ENCODE data around the gene C4B. TPM values are rescaled to one million over a fixed set of nuclear protein-coding genes. Genes with fewer than 3 reads are reported as not detected.
A peak's percentile ranks its signal among the peaks of the same experiment; 100 is the strongest.
"Not testable (repeated sequence)": the region's sequence is repeated elsewhere in the genome, so short reads cannot be mapped to it uniquely, and the experiment has no call there.

The C4B gene
- 1 to 10 TPM; 3.5 to 5.5 TPM for total RNA-seq

DNA sequence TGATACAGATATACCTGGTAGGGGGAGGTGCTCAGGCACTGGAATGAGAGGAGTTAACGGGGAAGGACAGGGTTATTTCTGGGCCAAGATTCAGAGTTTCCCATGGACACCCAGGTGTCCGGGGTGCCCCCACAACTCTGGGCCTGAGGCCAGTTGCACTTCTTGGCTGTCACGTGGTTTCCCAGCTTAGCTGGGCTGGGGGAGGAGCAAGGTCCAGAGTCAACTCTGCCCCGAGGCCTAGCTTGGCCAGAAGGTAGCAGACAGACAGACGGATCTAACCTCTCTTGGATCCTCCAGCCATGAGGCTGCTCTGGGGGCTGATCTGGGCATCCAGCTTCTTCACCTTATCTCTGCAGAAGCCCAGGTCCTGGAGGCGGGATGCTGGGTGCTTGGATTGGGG, at the start of gene C4B:
Gene C4B, plus strand, starts transcription at position 249 of the 400 bp plus-strand sequence. Its CDS starts 51 bp downstream, at position 300.
- H3K4me3 Mint-ChIP-seq; DNase-seq; ATAC-seq; H3K36me3 Mint-ChIP-seq; H3K9me3 Mint-ChIP-seq (ENCODE audit: low read depth); H3K4me1 Mint-ChIP-seq; H3K27me3 Mint-ChIP-seq; H3K27ac Mint-ChIP-seq; CTCF ChIA-PET: not testable (repeated sequence)

DNA sequence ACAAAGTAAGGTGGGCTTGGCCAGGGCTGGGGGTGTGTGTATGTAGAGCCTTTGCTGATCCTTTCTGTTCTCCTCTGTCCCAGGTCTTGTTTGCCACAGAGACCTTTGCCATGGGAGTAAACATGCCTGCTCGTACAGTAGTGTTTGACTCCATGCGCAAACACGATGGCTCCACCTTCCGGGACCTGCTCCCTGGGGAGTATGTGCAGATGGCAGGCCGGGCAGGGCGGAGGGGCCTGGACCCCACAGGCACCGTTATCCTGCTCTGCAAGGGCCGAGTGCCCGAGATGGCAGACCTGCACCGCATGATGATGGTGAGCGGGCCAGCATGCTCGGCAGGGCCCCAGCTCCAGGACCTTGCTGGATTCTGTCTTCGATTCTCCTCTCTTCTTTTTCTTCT, 48.9 kb upstream of the C4B start:
- no peak overlapping the region for H3K27ac Mint-ChIP-seq
- H3K36me3 Mint-ChIP-seq = peaks cover 41% of the 10 kb centered on the region
- DNase-seq (no peak), ATAC-seq (no peak)
- H3K9me3 Mint-ChIP-seq (ENCODE audit: low read depth) = no peaks in the 10 kb centered on the region
- CTCF ChIA-PET = no interaction called here
- no peak overlapping the region for H3K4me3 Mint-ChIP-seq
- peaks cover 15% of the 10 kb centered on the region for H3K4me1 Mint-ChIP-seq
- H3K27me3 Mint-ChIP-seq = no peaks in the 10 kb centered on the region

- no peaks in the 10 kb centered on the region for H3K27me3 Mint-ChIP-seq
- DNase-seq (no peak), ATAC-seq (no peak)
- H3K9me3 Mint-ChIP-seq (ENCODE audit: low read depth) = no peaks in the 10 kb centered on the region
- H3K4me1 Mint-ChIP-seq = peaks cover 17% of the 10 kb centered on the region
- CTCF ChIA-PET = no interaction called here
- H3K27ac Mint-ChIP-seq = no peak overlapping the region
- H3K36me3 Mint-ChIP-seq = peaks cover 33% of the 10 kb centered on the region
- H3K4me3 Mint-ChIP-seq = no peak overlapping the region
Measured at GRCh38 chr6:31966506-31966905, 48.1 kb upstream of the C4B start.

- CTCF ChIA-PET = interaction anchor here (0.5 to 1.2 kb wide), 2 partner anchors 15 to 567 kb away, joined by 3 read pairs; no protein-coding TSS in a partner anchor
- no peak for ATAC-seq
- H3K27ac Mint-ChIP-seq = no peak overlapping the region
- no peak for DNase-seq
- peaks cover 20% of the 10 kb centered on the region for H3K4me1 Mint-ChIP-seq
- no peaks in the 10 kb centered on the region for H3K27me3 Mint-ChIP-seq
- H3K9me3 Mint-ChIP-seq (ENCODE audit: low read depth) = no peaks in the 10 kb centered on the region
- peaks cover 26% of the 10 kb centered on the region for H3K36me3 Mint-ChIP-seq
- H3K4me3 Mint-ChIP-seq = no peak overlapping the region
Measured at GRCh38 chr6:31966997-31967925, 47.3 kb upstream of the C4B start.

GRCh38 chr6:31967926-31968320, 46.7 kb upstream of the C4B start:
- Mint-ChIP-seq H3K9me3 (ENCODE audit: low read depth) (no peaks in the 10 kb centered on the region), H3K36me3 (peaks cover 21% of the 10 kb centered on the region), H3K27ac (no peak overlapping the region), H3K27me3 (no peaks in the 10 kb centered on the region), H3K4me3 (no peak overlapping the region), H3K4me1 (peaks cover 25% of the 10 kb centered on the region)
- DNase-seq (no peak), ATAC-seq (no peak)
- CTCF ChIA-PET = interaction anchor here (0.5 to 1.2 kb wide), 2 partner anchors 16 to 568 kb away, joined by 3 read pairs; no protein-coding TSS in a partner anchor

- peaks cover 20% of the 10 kb centered on the region for H3K36me3 Mint-ChIP-seq
- H3K27ac Mint-ChIP-seq = no peak overlapping the region
- H3K4me3 Mint-ChIP-seq = no peak overlapping the region
- no peaks in the 10 kb centered on the region for H3K9me3 Mint-ChIP-seq (ENCODE audit: low read depth)
- ATAC-seq (no peak), DNase-seq (no peak)
- CTCF ChIA-PET = interaction anchor here (0.5 to 1.2 kb wide), 2 partner anchors 16 to 568 kb away, joined by 3 read pairs; no protein-coding TSS in a partner anchor
- H3K27me3 Mint-ChIP-seq = no peaks in the 10 kb centered on the region
- peaks cover 29% of the 10 kb centered on the region for H3K4me1 Mint-ChIP-seq
Measured at GRCh38 chr6:31968326-31968725, 46.3 kb upstream of the C4B start.

DNA sequence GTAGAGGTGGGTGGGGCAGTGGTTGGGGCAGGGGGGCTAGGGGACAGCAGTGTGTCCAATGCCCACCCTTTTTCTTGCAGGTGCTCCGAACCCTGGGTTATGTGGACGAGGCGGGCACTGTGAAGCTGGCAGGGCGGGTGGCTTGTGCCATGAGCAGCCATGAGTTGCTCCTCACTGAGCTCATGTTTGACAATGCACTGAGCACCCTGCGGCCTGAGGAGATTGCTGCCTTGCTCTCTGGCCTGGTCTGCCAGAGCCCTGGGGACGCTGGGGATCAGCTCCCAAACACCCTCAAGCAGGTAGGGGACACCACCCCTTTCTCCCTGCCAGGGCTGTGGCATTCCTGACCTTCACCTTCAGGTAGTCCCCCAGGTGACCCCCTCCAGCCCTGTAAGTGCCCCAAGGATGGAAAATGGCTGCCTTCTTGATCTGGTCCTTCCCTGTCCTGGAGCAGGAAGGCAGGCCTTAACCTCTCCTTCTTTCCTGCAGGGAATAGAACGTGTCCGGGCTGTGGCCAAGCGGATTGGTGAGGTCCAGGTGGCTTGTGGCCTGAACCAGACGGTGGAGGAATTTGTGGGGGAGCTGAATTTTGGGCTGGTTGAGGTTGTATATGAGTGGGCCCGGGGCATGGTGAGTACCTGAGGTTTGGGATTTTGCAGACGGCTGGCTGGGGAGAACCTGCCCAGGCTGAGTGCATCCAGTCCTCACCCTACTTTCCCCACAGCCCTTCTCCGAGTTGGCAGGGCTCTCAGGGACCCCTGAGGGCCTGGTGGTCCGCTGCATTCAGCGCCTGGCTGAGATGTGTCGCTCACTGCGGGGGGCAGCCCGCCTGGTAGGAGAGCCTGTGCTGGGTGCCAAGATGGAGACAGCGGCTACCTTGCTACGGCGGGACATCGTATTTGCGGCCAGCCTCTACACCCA, 45.5 kb upstream of the C4B start:
- ATAC-seq = no peak
- no peak overlapping the region for H3K27ac Mint-ChIP-seq
- H3K4me3 Mint-ChIP-seq = no peak overlapping the region
- no peaks in the 10 kb centered on the region for H3K9me3 Mint-ChIP-seq (ENCODE audit: low read depth)
- CTCF ChIA-PET = interaction anchor here (1.2 to 4.4 kb wide), 4 partner anchors 10 to 46 kb away, joined by 3 to 27 read pairs (median 8); partner anchors contain the start of genes NELFE and SKIC2
- H3K36me3 Mint-ChIP-seq = peaks cover 15% of the 10 kb centered on the region
- no peak for DNase-seq
- H3K27me3 Mint-ChIP-seq = no peaks in the 10 kb centered on the region
- peaks cover 33% of the 10 kb centered on the region for H3K4me1 Mint-ChIP-seq

GRCh38 chr6:31969712-31970603, 44.6 kb upstream of the C4B start:
- H3K36me3 Mint-ChIP-seq = peaks cover 12% of the 10 kb centered on the region
- DNase-seq = no peak
- no peak for ATAC-seq
- CTCF ChIA-PET = interaction anchor here (1.2 to 4.4 kb wide), 3 partner anchors 11 to 47 kb away, joined by 3 to 27 read pairs (median 12); partner anchors contain the start of genes NELFE and SKIC2
- H3K27ac Mint-ChIP-seq = peak overlapping the region; percentile 100
- H3K9me3 Mint-ChIP-seq (ENCODE audit: low read depth) = no peaks in the 10 kb centered on the region
- peak overlapping the region; percentile 96 for H3K4me3 Mint-ChIP-seq
- peaks cover 34% of the 10 kb centered on the region for H3K4me1 Mint-ChIP-seq
- H3K27me3 Mint-ChIP-seq = no peaks in the 10 kb centered on the region

DNA sequence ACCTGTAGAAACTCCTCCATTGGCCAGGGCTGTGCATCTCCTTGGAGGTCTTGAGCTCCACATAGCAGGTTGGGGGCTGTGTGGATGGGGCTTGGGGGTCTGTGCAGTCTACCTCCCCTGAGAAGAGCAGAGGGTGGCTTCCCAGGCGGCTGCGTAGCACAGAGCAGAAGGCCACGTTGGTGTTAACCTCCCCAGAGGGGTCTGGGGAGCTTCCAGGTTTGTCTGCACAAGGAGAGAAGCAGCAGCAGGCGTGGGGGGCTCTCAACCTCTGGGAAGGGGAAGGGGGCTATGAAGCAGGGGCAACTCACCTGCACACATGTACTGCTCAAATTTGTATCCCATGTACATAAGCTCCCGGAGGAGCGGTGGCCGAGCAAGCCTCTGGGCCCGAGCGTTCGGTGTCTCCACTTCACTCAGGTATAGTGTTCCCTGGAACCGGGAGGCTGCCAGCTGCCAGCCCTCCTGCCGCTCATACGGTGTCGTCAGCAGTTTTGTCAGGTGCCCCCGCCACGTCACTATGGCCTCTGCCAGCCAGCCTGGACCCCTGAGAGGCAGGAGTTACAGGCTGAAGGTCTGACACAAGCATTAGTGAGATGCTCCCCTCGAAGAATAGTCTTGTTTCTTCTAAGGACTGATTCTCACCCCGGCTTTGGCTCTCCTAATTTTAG, 43.9 kb upstream of the C4B start:
- Mint-ChIP-seq H3K27me3 (no peaks in the 10 kb centered on the region), H3K27ac (peak overlapping the region; percentile 100), H3K9me3 (ENCODE audit: low read depth) (no peaks in the 10 kb centered on the region), H3K36me3 (peaks cover 10% of the 10 kb centered on the region), H3K4me1 (peaks cover 34% of the 10 kb centered on the region), H3K4me3 (peak overlapping the region; percentile 96)
- ATAC-seq = no peak
- CTCF ChIA-PET = interaction anchor here (1.2 to 4.4 kb wide), 4 partner anchors 9 to 48 kb away, joined by 3 to 27 read pairs (median 8); partner anchors contain the start of genes NELFE and SKIC2
- DNase-seq = no peak

DNA sequence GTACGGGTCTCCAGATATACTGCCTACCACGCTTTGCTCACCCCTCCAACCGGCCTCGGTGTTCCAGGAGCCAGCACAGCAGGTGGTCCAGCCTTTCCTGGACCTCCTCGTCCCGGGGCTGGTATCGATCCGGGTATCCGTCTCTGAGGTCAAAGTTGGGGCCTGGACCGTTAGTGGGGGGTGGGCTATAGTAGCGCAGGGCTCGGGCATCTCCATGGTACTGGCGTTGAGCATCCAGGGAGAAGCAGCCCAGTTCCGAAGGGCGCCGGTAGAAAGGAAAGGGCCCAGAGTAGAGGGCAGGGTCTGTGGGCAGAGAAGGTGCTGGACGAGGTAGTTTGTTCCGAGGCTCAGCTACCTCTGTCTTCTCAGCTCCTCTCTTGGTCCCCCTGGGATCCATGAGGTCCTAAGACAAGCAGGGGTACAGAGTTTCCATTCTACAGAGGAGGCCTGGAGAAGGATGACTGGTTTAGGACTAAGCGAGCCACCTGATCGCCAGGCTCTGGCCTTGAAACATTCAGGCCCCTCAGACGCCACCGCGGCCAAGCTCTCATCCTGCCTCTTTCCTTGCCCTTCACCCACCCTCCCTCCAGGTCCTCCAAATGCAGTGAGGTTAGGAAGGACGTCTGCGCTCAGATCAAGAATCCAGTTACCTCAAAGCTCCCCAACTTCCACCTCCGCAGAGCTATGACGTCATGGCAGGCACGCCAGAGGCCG, 43.2 kb upstream of the C4B start:
- Mint-ChIP-seq H3K9me3 (ENCODE audit: low read depth) (no peaks in the 10 kb centered on the region), H3K27me3 (no peaks in the 10 kb centered on the region), H3K27ac (peak overlapping the region; percentile 100), H3K4me3 (peak overlapping the region; percentile 96), H3K4me1 (peaks cover 34% of the 10 kb centered on the region), H3K36me3 (peaks cover 8% of the 10 kb centered on the region)
- DNase-seq = no peak
- ATAC-seq = no peak
- CTCF ChIA-PET = interaction anchor here (1.1 to 4.4 kb wide), 4 partner anchors 9 to 20 kb away, joined by 3 to 27 read pairs (median 8); partner anchors contain the start of genes NELFE and SKIC2

DNA sequence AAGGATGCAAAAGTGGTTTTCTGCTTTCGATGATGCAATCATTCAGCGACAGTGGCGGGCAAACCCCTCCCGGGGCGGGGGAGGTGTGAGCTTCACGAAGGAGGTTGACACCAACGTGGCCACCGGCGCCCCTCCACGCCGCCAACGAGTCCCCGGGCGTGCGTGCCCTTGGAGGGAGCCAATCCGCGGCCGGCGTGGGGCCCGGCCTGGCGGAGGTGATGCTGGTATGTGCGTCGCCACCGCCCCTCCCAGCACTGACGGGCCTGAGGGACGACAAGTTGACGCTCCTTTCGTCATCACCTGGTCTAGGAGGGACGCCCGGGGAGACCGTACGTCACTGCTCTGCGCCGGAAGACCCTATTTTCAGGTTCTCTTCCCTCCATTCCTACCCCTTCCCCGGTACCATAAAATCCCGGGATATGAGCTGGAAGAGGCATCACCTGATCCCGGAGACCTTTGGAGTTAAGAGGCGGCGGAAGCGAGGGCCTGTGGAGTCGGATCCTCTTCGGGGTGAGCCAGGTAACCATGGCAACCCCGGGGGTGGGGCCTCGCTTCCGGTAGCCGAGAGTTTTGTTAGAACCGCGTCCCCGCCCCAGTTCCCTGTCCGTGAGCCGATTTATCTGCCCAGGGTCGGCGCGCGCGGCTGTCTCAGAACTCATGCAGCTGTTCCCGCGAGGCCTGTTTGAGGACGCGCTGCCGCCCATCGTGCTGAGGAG, 42.4 kb upstream of the C4B start, which contains the start of gene DXO:
Gene DXO, minus strand, starts transcription at position 146 of the 716 bp plus-strand sequence. CDS start 463 bp downstream, outside the sequence.
- Mint-ChIP-seq H3K27me3 (no peaks in the 10 kb centered on the region), H3K4me1 (peaks cover 34% of the 10 kb centered on the region), H3K27ac (peak within 1 kb of the TSS; percentile 100), H3K4me3 (peak within 1 kb of the TSS; percentile 96), H3K36me3 (peaks cover 9% of the 10 kb centered on the region), H3K9me3 (ENCODE audit: low read depth) (no peaks in the 10 kb centered on the region)
- peak; percentile 91 for ATAC-seq
- DNase-seq = peak; percentile 99
- CTCF ChIA-PET = interaction anchor here (1.1 to 4.4 kb wide), 4 partner anchors 10 to 20 kb away, joined by 3 to 27 read pairs (median 8); partner anchors contain the start of genes NELFE and SKIC2
